PC-3 (cell line): ENCODE data around the gene RPS23.

ENCODE experiments used
- EZH2 ChIP-seq: fragments of 300-600 bp; sonication (generic); IDR thresholded peaks from one replicate; pipeline ENCODE4 v1.6.1; 2017; ENCODE audit warnings: antibody characterized with exemption, mild to moderate bottlenecking, low read length; ENCODE audit not compliant: unreplicated experiment
- EZH2phosphoT487 ChIP-seq: fragments of 300-600 bp; sonication (generic); IDR thresholded peaks from 2 replicates; pipeline ENCODE4 v1.6.1; 2018; ENCODE audit warnings: mild to moderate bottlenecking, antibody characterized with exemption, low read length, borderline replicate concordance
- TF ChIP-seq, protein P1 (sequence below): fragments of 300-600 bp; sonication (generic); conservative IDR thresholded peaks from 2 replicates; pipeline ENCODE4 v1.5.1; 2017; ENCODE audit warnings: antibody characterized with exemption, low read depth, mild to moderate bottlenecking, low read length

DNA sequence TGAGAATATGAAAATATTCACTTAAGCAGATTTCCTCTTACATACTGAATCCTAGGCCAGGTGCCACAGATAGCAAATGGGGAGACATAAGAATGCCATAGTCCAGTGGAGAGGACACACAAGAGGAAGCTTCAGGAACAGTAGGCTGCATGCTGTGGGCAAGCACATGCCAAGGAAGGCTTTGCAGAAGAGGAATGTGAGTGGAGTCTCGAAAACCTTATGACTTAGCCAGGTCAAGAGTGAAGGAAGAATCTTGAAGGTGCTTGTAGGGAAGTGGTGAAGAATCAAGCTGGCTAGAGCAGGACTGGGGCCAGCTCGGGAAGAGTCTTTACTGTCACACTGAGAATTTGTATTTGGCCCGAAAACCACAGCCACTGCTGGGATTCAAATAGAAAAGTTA lies 20.4 kb downstream of the RPS23 start:
- TF ChIP-seq, protein P1, sequence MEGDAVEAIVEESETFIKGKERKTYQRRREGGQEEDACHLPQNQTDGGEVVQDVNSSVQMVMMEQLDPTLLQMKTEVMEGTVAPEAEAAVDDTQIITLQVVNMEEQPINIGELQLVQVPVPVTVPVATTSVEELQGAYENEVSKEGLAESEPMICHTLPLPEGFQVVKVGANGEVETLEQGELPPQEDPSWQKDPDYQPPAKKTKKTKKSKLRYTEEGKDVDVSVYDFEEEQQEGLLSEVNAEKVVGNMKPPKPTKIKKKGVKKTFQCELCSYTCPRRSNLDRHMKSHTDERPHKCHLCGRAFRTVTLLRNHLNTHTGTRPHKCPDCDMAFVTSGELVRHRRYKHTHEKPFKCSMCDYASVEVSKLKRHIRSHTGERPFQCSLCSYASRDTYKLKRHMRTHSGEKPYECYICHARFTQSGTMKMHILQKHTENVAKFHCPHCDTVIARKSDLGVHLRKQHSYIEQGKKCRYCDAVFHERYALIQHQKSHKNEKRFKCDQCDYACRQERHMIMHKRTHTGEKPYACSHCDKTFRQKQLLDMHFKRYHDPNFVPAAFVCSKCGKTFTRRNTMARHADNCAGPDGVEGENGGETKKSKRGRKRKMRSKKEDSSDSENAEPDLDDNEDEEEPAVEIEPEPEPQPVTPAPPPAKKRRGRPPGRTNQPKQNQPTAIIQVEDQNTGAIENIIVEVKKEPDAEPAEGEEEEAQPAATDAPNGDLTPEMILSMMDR: no peak
- TF ChIP-seq EZH2 (no peak), EZH2phosphoT487 (no peak)
